IPS-NIHi7 (cell line): Measurements from ENCODE around the gene SYNM.
"Not testable (repeated sequence)": the region's sequence is repeated elsewhere in the genome, so short reads cannot be mapped to it uniquely, and the experiment has no call there.

ENCODE experiments used
- DNase-seq: peaks from one replicate; pipeline ENCODE4 v3.0.0; 2012; ENCODE audit warnings: mixed read lengths; ENCODE audit errors: extremely low spot score

Gene SYNM

GRCh38 chr15:99104788-99105513 is at the start of gene SYNM:
SYNM (plus strand) TSS chr15:99105080; CDS start chr15:99105200, 120 bp downstream.
- peak; percentile 97 for DNase-seq

GRCh38 chr15:99055555-99056134 is 49.2 kb upstream of the SYNM start:
- DNase-seq = no peak

GRCh38 chr15:99057020-99057419 is 47.9 kb upstream of the SYNM start:
- DNase-seq = peak; percentile 65

GRCh38 chr15:99057697-99058420 is 47.0 kb upstream of the SYNM start:
- no peak for DNase-seq

GRCh38 chr15:99058421-99058870 is 46.4 kb upstream of the SYNM start:
- no peak for DNase-seq

GRCh38 chr15:99059010-99059981 is 45.6 kb upstream of the SYNM start:
- DNase-seq = peak; percentile 92

GRCh38 chr15:99060186-99060585 is 44.7 kb upstream of the SYNM start:
- DNase-seq = not testable (repeated sequence)

GRCh38 chr15:99062226-99062625 is 42.7 kb upstream of the SYNM start:
- no peak for DNase-seq

- no peak for DNase-seq
Observed at GRCh38 chr15:99068186-99068585, 36.7 kb upstream of the SYNM start.

- DNase-seq = no peak
Observed at GRCh38 chr15:99070208-99070607, 34.7 kb upstream of the SYNM start.

- DNase-seq = no peak
Observed at GRCh38 chr15:99071091-99071680, 33.7 kb upstream of the SYNM start.

GRCh38 chr15:99073008-99073717 is 31.7 kb upstream of the SYNM start:
- no peak for DNase-seq

GRCh38 chr15:99074446-99074845 is 30.4 kb upstream of the SYNM start:
- no peak for DNase-seq

- not testable (repeated sequence) for DNase-seq
Observed at GRCh38 chr15:99075059-99075652, 29.7 kb upstream of the SYNM start.

- no peak for DNase-seq
Observed at GRCh38 chr15:99076109-99076508, 28.8 kb upstream of the SYNM start.

- DNase-seq = peak; percentile 77
Observed at GRCh38 chr15:99076555-99077308, 28.1 kb upstream of the SYNM start.

- no peak for DNase-seq
Observed at GRCh38 chr15:99082798-99083197, 22.1 kb upstream of the SYNM start.

- DNase-seq = no peak
Observed at GRCh38 chr15:99084965-99085364, 19.9 kb upstream of the SYNM start.
